ENCODE measurements around the gene CCDC171.

DNA sequence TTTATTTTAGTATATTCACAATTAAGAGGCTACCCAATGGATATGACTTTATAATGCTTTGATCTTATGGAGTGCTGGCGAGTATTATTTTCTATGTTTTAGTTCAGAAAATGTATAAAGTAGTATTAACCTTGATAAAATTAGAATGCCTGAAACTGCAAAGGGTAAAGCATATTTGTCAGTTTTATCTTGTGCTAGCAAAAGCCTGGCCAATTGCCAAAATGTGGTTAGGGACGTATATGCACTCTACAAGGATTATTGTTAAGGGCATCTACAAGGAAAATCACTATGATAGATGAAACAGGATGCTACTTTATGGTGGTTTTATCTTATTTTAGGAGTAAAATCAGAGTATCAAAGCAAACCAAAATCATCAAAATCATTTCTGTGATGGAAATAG, 281.7 kb downstream of the CCDC171 start:
- TF ChIP-seq, protein P1, sequence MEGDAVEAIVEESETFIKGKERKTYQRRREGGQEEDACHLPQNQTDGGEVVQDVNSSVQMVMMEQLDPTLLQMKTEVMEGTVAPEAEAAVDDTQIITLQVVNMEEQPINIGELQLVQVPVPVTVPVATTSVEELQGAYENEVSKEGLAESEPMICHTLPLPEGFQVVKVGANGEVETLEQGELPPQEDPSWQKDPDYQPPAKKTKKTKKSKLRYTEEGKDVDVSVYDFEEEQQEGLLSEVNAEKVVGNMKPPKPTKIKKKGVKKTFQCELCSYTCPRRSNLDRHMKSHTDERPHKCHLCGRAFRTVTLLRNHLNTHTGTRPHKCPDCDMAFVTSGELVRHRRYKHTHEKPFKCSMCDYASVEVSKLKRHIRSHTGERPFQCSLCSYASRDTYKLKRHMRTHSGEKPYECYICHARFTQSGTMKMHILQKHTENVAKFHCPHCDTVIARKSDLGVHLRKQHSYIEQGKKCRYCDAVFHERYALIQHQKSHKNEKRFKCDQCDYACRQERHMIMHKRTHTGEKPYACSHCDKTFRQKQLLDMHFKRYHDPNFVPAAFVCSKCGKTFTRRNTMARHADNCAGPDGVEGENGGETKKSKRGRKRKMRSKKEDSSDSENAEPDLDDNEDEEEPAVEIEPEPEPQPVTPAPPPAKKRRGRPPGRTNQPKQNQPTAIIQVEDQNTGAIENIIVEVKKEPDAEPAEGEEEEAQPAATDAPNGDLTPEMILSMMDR (IDR thresholded peaks at IDR 0.05), result no peak
- no peak for TF ChIP-seq POLR2A (IDR thresholded peaks at IDR 0.05)
